HEK293 (cell line): ENCODE measurements around the gene VAT1.
A peak's percentile ranks its signal among the peaks of the same experiment; 100 is the strongest.

Experiments
- GLIS2 ChIP-seq: fragments of 450-650 bp; formaldehyde crosslinking; IDR thresholded peaks from 2 replicates; pipeline ENCODE4 v1.5.1; 2016; ENCODE audit warnings: missing biosample characterization, missing genetic modification characterization
- HOXD13 ChIP-seq: sonication (generic); formaldehyde crosslinking; IDR thresholded peaks from 2 replicates; pipeline ENCODE4 v1.8.0; 2022; ENCODE audit warnings: missing genetic modification reagents, borderline replicate concordance
- KLF10 ChIP-seq: fragments of 450-650 bp; IDR thresholded peaks from 2 replicates; pipeline ENCODE4 v1.5.1; 2018; ENCODE audit warnings: missing biosample characterization, mild to moderate bottlenecking, missing genetic modification characterization
- KLF16 ChIP-seq: fragments of 450-650 bp; formaldehyde crosslinking; IDR thresholded peaks from 2 replicates; pipeline ENCODE4 v1.5.1; 2017; ENCODE audit warnings: missing biosample characterization, missing genetic modification characterization
- KLF7 ChIP-seq: fragments of 450-650 bp; formaldehyde crosslinking; IDR thresholded peaks from 2 replicates; pipeline ENCODE4 v1.5.1; 2016; ENCODE audit warnings: missing biosample characterization, missing genetic modification characterization, borderline replicate concordance
- OSR2 ChIP-seq: fragments of 450-650 bp; formaldehyde crosslinking; IDR thresholded peaks from 2 replicates; pipeline ENCODE4 v1.5.1; 2016; ENCODE audit warnings: missing biosample characterization, missing genetic modification characterization
- PATZ1 ChIP-seq: fragments of 450-650 bp; formaldehyde crosslinking; IDR thresholded peaks from 2 replicates; pipeline ENCODE4 v1.5.1; 2016; ENCODE audit warnings: missing biosample characterization, missing genetic modification characterization
- RBAK ChIP-seq: fragments of 450-650 bp; formaldehyde crosslinking; IDR thresholded peaks from 2 replicates; pipeline ENCODE4 v1.5.1; 2016; ENCODE audit warnings: missing biosample characterization, missing genetic modification characterization
- SCRT2 ChIP-seq: fragments of 450-650 bp; formaldehyde crosslinking; IDR thresholded peaks from 2 replicates; pipeline ENCODE4 v1.5.1; 2016; ENCODE audit warnings: missing biosample characterization, missing genetic modification characterization
- WT1 ChIP-seq: fragments of 450-650 bp; formaldehyde crosslinking; IDR thresholded peaks from 2 replicates; pipeline ENCODE4 v1.5.1; 2016; ENCODE audit warnings: missing biosample characterization, missing genetic modification characterization
- YY1 ChIP-seq: fragments of 450-650 bp; formaldehyde crosslinking; IDR thresholded peaks from 2 replicates; pipeline ENCODE4 v1.5.1; 2018; ENCODE audit warnings: missing biosample characterization, missing genetic modification characterization
- ZBTB21 ChIP-seq: fragments of 450-650 bp; formaldehyde crosslinking; IDR thresholded peaks from 2 replicates; pipeline ENCODE4 v1.5.1; 2017; ENCODE audit warnings: missing biosample characterization, missing genetic modification characterization
- ZBTB44 ChIP-seq: fragments of 450-650 bp; IDR thresholded peaks from 2 replicates; pipeline ENCODE4 v1.5.1; 2018; ENCODE audit warnings: missing biosample characterization, mild to moderate bottlenecking, missing genetic modification characterization
- ZBTB7A ChIP-seq: fragments of 450-650 bp; formaldehyde crosslinking; IDR thresholded peaks from 2 replicates; pipeline ENCODE4 v1.5.1; 2016; ENCODE audit warnings: low read depth, missing biosample characterization, missing genetic modification characterization
- ZEB2 ChIP-seq: fragments of 450-650 bp; formaldehyde crosslinking; IDR thresholded peaks from 2 replicates; pipeline ENCODE4 v1.5.1; 2016; ENCODE audit warnings: missing biosample characterization, missing genetic modification characterization
- ZFP3 ChIP-seq: fragments of 450-650 bp; formaldehyde crosslinking; IDR thresholded peaks from 2 replicates; pipeline ENCODE4 v1.5.1; 2016; ENCODE audit warnings: low read depth, missing biosample characterization, missing genetic modification characterization
- ZNF239 ChIP-seq: fragments of 450-650 bp; formaldehyde crosslinking; IDR thresholded peaks from 2 replicates; pipeline ENCODE4 v1.5.1; 2016; ENCODE audit warnings: missing biosample characterization, missing genetic modification characterization
- ZNF274 ChIP-seq, 2 experiments: fragments of 200-500 bp in 1 of 2; fragments of 450-650 bp in 1 of 2; sonication (Bioruptor generic) in 1 of 2; formaldehyde crosslinking in 1 of 2; IDR thresholded peaks; 2 replicates each; pipeline versions ENCODE4 v1.5.1 to v1.6.1; 2014 to 2016; ENCODE audit warnings: borderline replicate concordance in 1 of 2, inconsistent platforms in 1 of 2, low read length in 1 of 2, missing biosample characterization in 1 of 2, missing genetic modification characterization in 1 of 2
- ZNF449 ChIP-seq: fragments of 450-650 bp; formaldehyde crosslinking; IDR thresholded peaks from 2 replicates; pipeline ENCODE4 v1.5.1; 2017; ENCODE audit warnings: missing biosample characterization, mild to moderate bottlenecking, missing genetic modification characterization, moderate library complexity
- ZNF488 ChIP-seq: fragments of 450-650 bp; formaldehyde crosslinking; IDR thresholded peaks from 2 replicates; pipeline ENCODE4 v1.5.1; 2016; ENCODE audit warnings: missing biosample characterization, missing genetic modification characterization
- ZNF501 ChIP-seq: fragments of 450-650 bp; formaldehyde crosslinking; IDR thresholded peaks from 2 replicates; pipeline ENCODE4 v1.5.1; 2016; ENCODE audit warnings: missing biosample characterization, missing genetic modification characterization
- ZNF513 ChIP-seq: fragments of 450-650 bp; IDR thresholded peaks from 2 replicates; pipeline ENCODE4 v1.5.1; 2018; ENCODE audit warnings: missing biosample characterization, missing genetic modification characterization
- ZNF629 ChIP-seq: fragments of 450-650 bp; formaldehyde crosslinking; IDR thresholded peaks from 2 replicates; pipeline ENCODE4 v1.5.1; 2017; ENCODE audit warnings: missing biosample characterization, missing genetic modification characterization
- ZNF747 ChIP-seq: fragments of 450-650 bp; formaldehyde crosslinking; IDR thresholded peaks from 2 replicates; pipeline ENCODE4 v1.5.1; 2016; ENCODE audit warnings: missing biosample characterization, missing genetic modification characterization
- ZNF785 ChIP-seq: fragments of 450-650 bp; formaldehyde crosslinking; IDR thresholded peaks from 2 replicates; pipeline ENCODE4 v1.5.1; 2016; ENCODE audit warnings: missing biosample characterization, missing genetic modification characterization
- ZNF843 ChIP-seq: fragments of 450-650 bp; formaldehyde crosslinking; IDR thresholded peaks from 2 replicates; pipeline ENCODE4 v1.5.1; 2016; ENCODE audit warnings: missing biosample characterization, missing genetic modification characterization
- TF ChIP-seq, protein P1 (sequence below): IDR thresholded peaks from 2 replicates; pipeline ENCODE4 v1.6.1; 2011; ENCODE audit warnings: mild to moderate bottlenecking, low read depth, low read length, borderline replicate concordance
- TF ChIP-seq, protein P2 (sequence below): fragments of 450-650 bp; formaldehyde crosslinking; IDR thresholded peaks from 2 replicates; pipeline ENCODE4 v1.5.1; 2016; ENCODE audit warnings: missing biosample characterization, missing genetic modification characterization
- TF ChIP-seq, protein P3 (sequence below): fragments of 450-650 bp; formaldehyde crosslinking; IDR thresholded peaks from 2 replicates; pipeline ENCODE4 v1.5.1; 2016; ENCODE audit warnings: missing biosample characterization, missing genetic modification characterization

The VAT1 gene

DNA sequence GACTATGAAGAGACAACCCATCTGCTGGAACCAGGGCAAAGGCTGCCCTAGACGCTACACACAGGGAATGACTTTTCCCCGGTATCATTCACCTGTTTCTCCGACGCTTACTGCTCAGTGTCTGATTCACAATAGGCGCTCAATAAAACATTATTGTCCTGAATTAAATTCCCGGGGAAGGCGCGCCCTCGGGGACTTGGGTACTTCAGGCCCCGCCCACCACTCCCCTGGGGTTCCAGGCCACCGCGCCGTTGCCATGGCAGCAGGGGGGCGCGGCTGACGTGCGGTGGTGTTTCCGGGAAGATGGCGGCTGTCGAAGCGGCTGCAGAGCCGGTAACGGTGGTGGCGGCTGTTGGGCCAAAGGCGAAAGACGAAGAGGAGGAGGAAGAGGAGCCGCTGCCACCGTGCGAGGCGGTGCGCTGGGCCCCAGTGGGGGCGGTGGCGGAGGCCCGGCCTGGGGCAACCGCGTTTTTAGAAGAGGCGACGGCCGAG is 41.9 kb downstream of the VAT1 start, which contains the start of gene RUNDC1 (continued):
- TF ChIP-seq, protein P1, sequence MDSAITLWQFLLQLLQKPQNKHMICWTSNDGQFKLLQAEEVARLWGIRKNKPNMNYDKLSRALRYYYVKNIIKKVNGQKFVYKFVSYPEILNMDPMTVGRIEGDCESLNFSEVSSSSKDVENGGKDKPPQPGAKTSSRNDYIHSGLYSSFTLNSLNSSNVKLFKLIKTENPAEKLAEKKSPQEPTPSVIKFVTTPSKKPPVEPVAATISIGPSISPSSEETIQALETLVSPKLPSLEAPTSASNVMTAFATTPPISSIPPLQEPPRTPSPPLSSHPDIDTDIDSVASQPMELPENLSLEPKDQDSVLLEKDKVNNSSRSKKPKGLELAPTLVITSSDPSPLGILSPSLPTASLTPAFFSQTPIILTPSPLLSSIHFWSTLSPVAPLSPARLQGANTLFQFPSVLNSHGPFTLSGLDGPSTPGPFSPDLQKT, result peak; percentile 35; the same call in 1 of the 2 replicates
- TF ChIP-seq ZNF843 (tag by site-specific recombination), result 0 out of 2 replicates have a peak, but pooled peaks have one; percentile 14
- TF ChIP-seq ZEB2 (tag by site-specific recombination), result peak; percentile 22; the same call in 1 of the 2 replicates
- TF ChIP-seq RBAK (tag by site-specific recombination), result no peak
- TF ChIP-seq ZNF747, result no peak
- peak; percentile 89 for TF ChIP-seq YY1 (tag by site-specific recombination)
- TF ChIP-seq, protein P2, sequence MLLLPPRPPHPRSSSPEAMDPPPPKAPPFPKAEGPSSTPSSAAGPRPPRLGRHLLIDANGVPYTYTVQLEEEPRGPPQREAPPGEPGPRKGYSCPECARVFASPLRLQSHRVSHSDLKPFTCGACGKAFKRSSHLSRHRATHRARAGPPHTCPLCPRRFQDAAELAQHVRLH (tag by site-specific recombination), result no peak
- peak; percentile 37; the same call in 1 of the 2 replicates for TF ChIP-seq ZBTB7A (tag by site-specific recombination)
- TF ChIP-seq, protein P3, sequence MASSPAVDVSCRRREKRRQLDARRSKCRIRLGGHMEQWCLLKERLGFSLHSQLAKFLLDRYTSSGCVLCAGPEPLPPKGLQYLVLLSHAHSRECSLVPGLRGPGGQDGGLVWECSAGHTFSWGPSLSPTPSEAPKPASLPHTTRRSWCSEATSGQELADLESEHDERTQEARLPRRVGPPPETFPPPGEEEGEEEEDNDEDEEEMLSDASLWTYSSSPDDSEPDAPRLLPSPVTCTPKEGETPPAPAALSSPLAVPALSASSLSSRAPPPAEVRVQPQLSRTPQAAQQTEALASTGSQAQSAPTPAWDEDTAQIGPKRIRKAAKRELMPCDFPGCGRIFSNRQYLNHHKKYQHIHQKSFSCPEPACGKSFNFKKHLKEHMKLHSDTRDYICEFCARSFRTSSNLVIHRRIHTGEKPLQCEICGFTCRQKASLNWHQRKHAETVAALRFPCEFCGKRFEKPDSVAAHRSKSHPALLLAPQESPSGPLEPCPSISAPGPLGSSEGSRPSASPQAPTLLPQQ (tag by site-specific recombination), result no peak
- TF ChIP-seq KLF7, result peak; percentile 28; the same call in 1 of the 2 replicates
- no peak for TF ChIP-seq HOXD13 (CRISPR knock-in tag)
- no peak for TF ChIP-seq ZNF449 (tag by site-specific recombination)
- no peak for TF ChIP-seq ZNF274 (IDR thresholded peaks at IDR 0.05; ENCODE audit: low read length)
- TF ChIP-seq ZNF274 (tag by site-specific recombination; IDR thresholded peaks at IDR 0.05; ENCODE audit: borderline replicate concordance), result no peak
- peak; percentile 91 for TF ChIP-seq KLF16
- peak; percentile 87 for TF ChIP-seq ZNF513 (tag by site-specific recombination)
- TF ChIP-seq GLIS2 (tag by site-specific recombination), result peak; percentile 73
- TF ChIP-seq ZNF501, result 0 out of 2 replicates have a peak, but pooled peaks have one; percentile 30
- no peak for TF ChIP-seq OSR2
- TF ChIP-seq SCRT2 (tag by site-specific recombination), result 0 out of 2 replicates have a peak, but pooled peaks have one; percentile 17
- no peak for TF ChIP-seq ZNF785
- TF ChIP-seq ZNF629 (tag by site-specific recombination), result peak; percentile 56
- TF ChIP-seq ZNF239 (tag by site-specific recombination), result no peak
- no peak for TF ChIP-seq ZBTB21
- TF ChIP-seq KLF10 (tag by site-specific recombination), result peak; percentile 97
- TF ChIP-seq PATZ1 (tag by site-specific recombination), result peak; percentile 67
- no peak for TF ChIP-seq ZBTB44 (tag by site-specific recombination)
- no peak for TF ChIP-seq ZFP3 (tag by site-specific recombination)
- TF ChIP-seq ZNF488 (tag by site-specific recombination), result no peak
- TF ChIP-seq WT1 (tag by site-specific recombination), result 0 out of 2 replicates have a peak, but pooled peaks have one; percentile 10
